Body of pancreas (tissue), 4 donors: ENCODE data around the gene PRSS1. TPM values are rescaled to one million over a fixed set of nuclear protein-coding genes. Genes with fewer than 3 reads are reported as not detected.
A peak's percentile ranks its signal among the peaks of the same experiment; 100 is the strongest.
"Not testable (repeated sequence)": the region's sequence is repeated elsewhere in the genome, so short reads cannot be mapped to it uniquely, and the experiment has no call there.

Experiments
- ATAC-seq: fragments of 150-250 bp; one replicate; pipeline ENCODE4 v1.9.1; 2016
- DNase-seq, 4 donors: peaks; one replicate each; pipeline ENCODE4 v3.0.0-alpha.2; 2019
- H3K27ac ChIP-seq, 4 donors: fragments of 200-600 bp; sonication (generic); 1 replicate in 3 of 4; 2 replicates in 1 of 4; pipeline versions ENCODE4 v1.5.1 to v1.6.1; 2016 to 2019; ENCODE audit warnings: mild to moderate bottlenecking in 1 of 4, mixed read lengths in 1 of 4, moderate library complexity in 1 of 4
- H3K27me3 ChIP-seq, 2 donors: fragments of 200-600 bp; sonication (generic); one replicate each; pipeline ENCODE4 v1.6.0; 2016; ENCODE audit warnings: mild to moderate bottlenecking in 1 of 2
- H3K36me3 ChIP-seq, 2 donors: fragments of 200-600 bp; sonication (generic); replicated peaks in 1 of 2; 2 replicates each; pipeline ENCODE4 v1.5.1; 2016; ENCODE audit warnings: low read depth in 2 of 2; ENCODE audit not compliant: insufficient read depth in 1 of 2
- H3K4me1 ChIP-seq: fragments of 200-600 bp; sonication (generic); one replicate; pipeline ENCODE4 v1.6.0; 2016
- H3K4me3 ChIP-seq, 2 donors: fragments of 200-600 bp; sonication (generic); 1 replicate in 1 of 2; 2 replicates in 1 of 2; pipeline ENCODE4 v1.5.1; 2016 to 2019
- H3K9me3 ChIP-seq, 3 donors: fragments of 200-600 bp; sonication (generic); 1 replicate in 2 of 3; 2 replicates in 1 of 3; pipeline ENCODE4 v1.5.1; 2016
- POLR2A ChIP-seq, 3 donors: fragments of 450-650 bp; IDR thresholded peaks; one replicate each; pipeline ENCODE4 v1.6.1; 2016; ENCODE audit warnings: antibody characterized with exemption in 3 of 3, mild to moderate bottlenecking in 2 of 3
- WGBS, 2 donors: methylation state at CpG; one replicate each; pipeline ENCODE4 v1.1.5; 2017; 5-methylcytosine and 5-hydroxymethylcytosine counted together
- intact Hi-C: fragments of 100-400 bp; cut with DNase I; formaldehyde crosslinking; loops from one replicate; pipeline ENCODE4 v1.15.1; 2023
- total RNA-seq, 2 donors: library from RNA; depleted of rRNA; stranded (reverse); fragments of >200 nt; gene quantifications; one replicate each; pipeline ENCODE4 v1.1.0, GENCODE V29; 2016
- TF ChIP-seq, protein P1 (sequence below), 7 experiments: fragments of 450-650 bp in 4 of 7; fragments of 200-600 bp in 3 of 7; sonication (generic) in 3 of 7; IDR thresholded peaks; one replicate each; pipeline ENCODE4 v1.5.1; 2016 to 2019; ENCODE audit warnings: antibody characterized with exemption in 7 of 7

The PRSS1 gene
- total RNA-seq, 2 donors from 2014 or later, result 29,602 to 44,177 TPM

DNA sequence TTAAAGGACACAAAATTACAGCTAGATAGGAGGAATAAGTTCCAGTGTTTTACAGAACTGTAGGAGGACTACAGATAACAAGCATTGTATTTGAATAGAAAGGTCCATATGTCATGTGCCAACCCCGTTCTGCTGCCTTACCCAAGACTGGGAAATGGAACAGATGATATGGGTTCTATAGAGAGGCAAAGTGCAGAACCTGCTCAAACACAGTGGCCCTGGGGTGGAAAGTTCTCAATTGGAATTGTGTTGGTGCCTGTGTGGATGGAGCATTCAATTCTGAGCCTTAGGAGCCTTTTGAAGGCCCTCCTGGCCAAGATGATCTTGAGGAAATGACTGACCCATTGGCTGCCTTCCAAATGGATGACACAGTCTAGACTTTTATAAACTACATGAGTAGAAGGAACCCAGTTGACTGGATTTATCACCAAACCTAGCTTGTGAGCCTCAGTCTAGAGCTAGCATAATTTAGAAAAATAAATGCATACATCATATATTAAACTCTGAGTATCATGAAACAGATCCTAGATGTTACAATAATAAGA, 4.1 kb upstream of the PRSS1 start:
- DNase-seq (peak in 3 of 4 donors; percentile 59 to 73 (median 61)), ATAC-seq (no peak)
- H3K4me3 ChIP-seq, result no peak overlapping the region
- H3K27me3 ChIP-seq, result no peaks in the 10 kb centered on the region
- intact Hi-C loops, result no loop called here
- peak overlapping the region; percentile 54 to 97 (median 91) for H3K27ac ChIP-seq
- WGBS, 2 donors, result 37 to 38% methylated on average over 1 of the region's 1 CpG
- no peaks in the 10 kb centered on the region for H3K9me3 ChIP-seq
- H3K4me1 ChIP-seq, result peaks cover 68% of the 10 kb centered on the region
- H3K36me3 ChIP-seq, result no peaks in the 10 kb centered on the region
- TF ChIP-seq, protein P1, sequence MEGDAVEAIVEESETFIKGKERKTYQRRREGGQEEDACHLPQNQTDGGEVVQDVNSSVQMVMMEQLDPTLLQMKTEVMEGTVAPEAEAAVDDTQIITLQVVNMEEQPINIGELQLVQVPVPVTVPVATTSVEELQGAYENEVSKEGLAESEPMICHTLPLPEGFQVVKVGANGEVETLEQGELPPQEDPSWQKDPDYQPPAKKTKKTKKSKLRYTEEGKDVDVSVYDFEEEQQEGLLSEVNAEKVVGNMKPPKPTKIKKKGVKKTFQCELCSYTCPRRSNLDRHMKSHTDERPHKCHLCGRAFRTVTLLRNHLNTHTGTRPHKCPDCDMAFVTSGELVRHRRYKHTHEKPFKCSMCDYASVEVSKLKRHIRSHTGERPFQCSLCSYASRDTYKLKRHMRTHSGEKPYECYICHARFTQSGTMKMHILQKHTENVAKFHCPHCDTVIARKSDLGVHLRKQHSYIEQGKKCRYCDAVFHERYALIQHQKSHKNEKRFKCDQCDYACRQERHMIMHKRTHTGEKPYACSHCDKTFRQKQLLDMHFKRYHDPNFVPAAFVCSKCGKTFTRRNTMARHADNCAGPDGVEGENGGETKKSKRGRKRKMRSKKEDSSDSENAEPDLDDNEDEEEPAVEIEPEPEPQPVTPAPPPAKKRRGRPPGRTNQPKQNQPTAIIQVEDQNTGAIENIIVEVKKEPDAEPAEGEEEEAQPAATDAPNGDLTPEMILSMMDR (IDR thresholded peaks at IDR 0.05), result no peak
- TF ChIP-seq POLR2A (IDR thresholded peaks at IDR 0.05), result no peak

DNA sequence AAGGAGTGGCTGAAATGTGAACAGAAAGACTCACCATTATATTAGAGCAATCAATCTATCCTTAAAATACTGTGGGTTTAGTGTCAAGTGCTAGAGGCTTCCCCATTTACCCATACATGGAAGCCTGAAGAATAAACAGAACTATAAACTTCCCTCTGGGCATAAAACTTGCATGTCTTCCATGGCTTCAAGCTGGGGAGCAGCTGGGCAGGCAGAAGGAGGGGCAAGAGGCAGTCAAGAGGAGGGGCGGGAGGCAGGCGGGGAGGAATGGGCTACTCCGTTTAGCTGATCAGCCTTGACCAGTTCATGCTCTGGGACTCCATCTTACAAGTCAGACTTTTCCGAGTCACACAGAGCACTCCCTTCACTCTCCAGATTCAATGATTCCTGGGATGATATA, 3.5 kb upstream of the PRSS1 start:
- intact Hi-C loops, result no loop called here
- WGBS, 2 donors, result 33 to 44% methylated on average over 4 of the region's 4 CpGs
- no peak overlapping the region for H3K4me3 ChIP-seq
- no peaks in the 10 kb centered on the region for H3K9me3 ChIP-seq
- H3K4me1 ChIP-seq, result peaks cover 62% of the 10 kb centered on the region
- H3K27me3 ChIP-seq, result no peaks in the 10 kb centered on the region
- no peaks in the 10 kb centered on the region for H3K36me3 ChIP-seq
- no peak for TF ChIP-seq POLR2A (IDR thresholded peaks at IDR 0.05)
- TF ChIP-seq, protein P1 (IDR thresholded peaks at IDR 0.05), result no peak
- ATAC-seq, result no peak
- peak overlapping the region; percentile 36 to 97 (median 91) for H3K27ac ChIP-seq
- peak in 2 of 4 donors; percentile 58 to 68 for DNase-seq

DNA sequence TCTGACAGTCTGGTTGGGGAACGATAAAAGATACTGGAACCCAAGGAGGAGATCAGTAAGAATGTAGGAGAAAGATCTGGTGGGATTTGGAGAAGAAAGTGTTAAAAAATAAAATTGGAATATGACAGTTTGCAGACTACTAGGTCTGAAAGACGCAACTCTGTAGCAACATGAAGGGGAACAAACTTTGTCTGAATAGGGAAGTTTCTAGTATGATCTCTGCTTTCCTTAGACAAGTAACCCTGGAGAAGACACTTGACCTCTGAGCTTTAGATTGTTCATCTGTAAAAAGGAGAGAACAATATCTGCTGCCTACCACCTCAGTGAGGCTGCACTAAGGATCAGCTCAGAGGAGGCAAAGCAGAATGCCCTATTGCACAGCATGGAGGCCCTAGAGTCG, 3.0 kb upstream of the PRSS1 start:
- H3K4me1 ChIP-seq, result peaks cover 59% of the 10 kb centered on the region
- H3K27me3 ChIP-seq, result no peaks in the 10 kb centered on the region
- no peak overlapping the region for H3K4me3 ChIP-seq
- TF ChIP-seq, protein P1 (IDR thresholded peaks at IDR 0.05), result no peak
- no peak for TF ChIP-seq POLR2A (IDR thresholded peaks at IDR 0.05)
- intact Hi-C loops, result no loop called here
- H3K9me3 ChIP-seq, result no peaks in the 10 kb centered on the region
- H3K27ac ChIP-seq, result peak overlapping the region in 3 of 4 donors; percentile 87 to 97 (median 95)
- 54 to 66% methylated on average over 3 of the region's 3 CpGs for WGBS, 2 donors
- no peak for ATAC-seq
- DNase-seq, result no peak
- no peaks in the 10 kb centered on the region for H3K36me3 ChIP-seq

DNA sequence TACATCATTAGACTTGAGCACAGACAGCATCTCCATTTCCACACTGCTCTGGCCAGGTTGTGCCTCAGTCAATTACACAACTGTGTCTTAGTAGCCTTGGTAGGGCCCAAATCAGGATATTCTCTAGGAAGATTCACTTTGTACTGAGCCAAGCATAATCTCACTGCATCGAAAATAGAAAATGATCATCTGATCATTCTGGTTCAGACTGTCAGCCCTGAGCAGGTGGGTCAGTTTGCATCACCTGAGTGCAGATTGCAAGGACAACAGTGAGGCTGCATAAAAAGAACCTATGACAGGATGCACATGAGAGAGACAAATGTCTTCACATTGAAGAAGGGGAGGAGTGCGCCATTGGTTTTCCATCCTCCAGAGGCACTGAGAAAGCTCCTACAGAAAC, 862 bp upstream of the PRSS1 start:
- H3K9me3 ChIP-seq, DNase-seq, intact Hi-C loops, ATAC-seq, H3K27me3 ChIP-seq, H3K36me3 ChIP-seq, H3K4me3 ChIP-seq: not testable (repeated sequence)
- WGBS, 2 donors, result 55 to 71% methylated on average over 2 of the region's 2 CpGs
- peaks cover 52% of the 10 kb centered on the region for H3K4me1 ChIP-seq
- peak overlapping the region; percentile 87 to 97 (median 92) for H3K27ac ChIP-seq

DNA sequence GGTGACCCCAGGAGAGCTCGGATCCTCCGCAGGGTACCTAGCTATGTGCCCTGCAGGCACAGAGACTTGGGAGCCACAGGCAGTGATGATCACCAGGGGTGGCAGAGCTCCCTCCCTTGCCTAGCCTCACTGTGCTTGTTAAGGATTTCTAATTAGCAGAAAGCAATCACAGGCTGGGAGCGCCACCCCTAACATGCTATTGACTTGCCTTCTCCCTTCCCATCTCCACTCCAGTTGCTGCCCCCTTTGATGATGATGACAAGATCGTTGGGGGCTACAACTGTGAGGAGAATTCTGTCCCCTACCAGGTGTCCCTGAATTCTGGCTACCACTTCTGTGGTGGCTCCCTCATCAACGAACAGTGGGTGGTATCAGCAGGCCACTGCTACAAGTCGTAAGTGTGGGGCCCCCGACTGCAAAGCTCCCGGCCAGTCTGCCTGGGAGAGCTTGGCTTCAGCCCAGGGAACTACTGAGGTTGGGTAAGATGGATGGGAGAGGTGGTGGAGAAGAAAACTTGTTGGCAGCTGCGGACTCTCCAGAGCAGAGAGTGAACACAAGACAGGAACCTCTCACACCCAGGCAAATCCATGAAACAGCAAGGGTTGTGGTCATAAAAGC, 1.2 kb downstream of the PRSS1 start:
- peaks cover 41% of the 10 kb centered on the region for H3K4me1 ChIP-seq
- no peaks in the 10 kb centered on the region for H3K36me3 ChIP-seq
- ATAC-seq (no peak), DNase-seq (no peak)
- H3K4me3 ChIP-seq, result peak overlapping the region; percentile 30 to 80
- WGBS, 2 donors, result 25 to 35% methylated on average over 9 of the region's 9 CpGs
- H3K27me3 ChIP-seq, result no peaks in the 10 kb centered on the region
- H3K27ac ChIP-seq, result peak overlapping the region; percentile 87 to 97 (median 92)
- intact Hi-C loops, result no loop called here
- H3K9me3 ChIP-seq, result no peaks in the 10 kb centered on the region
- TF ChIP-seq, protein P1 (IDR thresholded peaks at IDR 0.05), result no peak
- TF ChIP-seq POLR2A (IDR thresholded peaks at IDR 0.05), result peak in 1 of 3 donors; percentile 15
